Left lobe of liver (tissue), 2 donors: Measurements from ENCODE around the gene TRIM74. TPM values are rescaled to one million over a fixed set of nuclear protein-coding genes. Genes with fewer than 3 reads are reported as not detected.
"Not testable (repeated sequence)": the region's sequence is repeated elsewhere in the genome, so short reads cannot be mapped to it uniquely, and the experiment has no call there.

Experiments used
- ATAC-seq: fragments of 200-7000 bp; cut with Tn5 transposase; one replicate; pipeline ENCODE4 v1.9.1; 2020; ENCODE audit warnings: mild to moderate bottlenecking, moderate library complexity
- DNase-seq: peaks from one replicate; pipeline ENCODE4 v3.0.0-alpha.2; 2020; ENCODE audit warnings: low spot score
- total RNA-seq: library from RNA; stranded (reverse); gene quantifications from one replicate; pipeline ENCODE4 v1.2.1, GENCODE V29; 2021
- donor health status: DM: no; HTN: no; CAD: no; lungs with moderate emphysema.
- donor health status: DM: no; HTN: yes; CAD: no.

TRIM74 gene
- total RNA-seq, 1 donor from 2014 or later: 0.78 TPM

DNA sequence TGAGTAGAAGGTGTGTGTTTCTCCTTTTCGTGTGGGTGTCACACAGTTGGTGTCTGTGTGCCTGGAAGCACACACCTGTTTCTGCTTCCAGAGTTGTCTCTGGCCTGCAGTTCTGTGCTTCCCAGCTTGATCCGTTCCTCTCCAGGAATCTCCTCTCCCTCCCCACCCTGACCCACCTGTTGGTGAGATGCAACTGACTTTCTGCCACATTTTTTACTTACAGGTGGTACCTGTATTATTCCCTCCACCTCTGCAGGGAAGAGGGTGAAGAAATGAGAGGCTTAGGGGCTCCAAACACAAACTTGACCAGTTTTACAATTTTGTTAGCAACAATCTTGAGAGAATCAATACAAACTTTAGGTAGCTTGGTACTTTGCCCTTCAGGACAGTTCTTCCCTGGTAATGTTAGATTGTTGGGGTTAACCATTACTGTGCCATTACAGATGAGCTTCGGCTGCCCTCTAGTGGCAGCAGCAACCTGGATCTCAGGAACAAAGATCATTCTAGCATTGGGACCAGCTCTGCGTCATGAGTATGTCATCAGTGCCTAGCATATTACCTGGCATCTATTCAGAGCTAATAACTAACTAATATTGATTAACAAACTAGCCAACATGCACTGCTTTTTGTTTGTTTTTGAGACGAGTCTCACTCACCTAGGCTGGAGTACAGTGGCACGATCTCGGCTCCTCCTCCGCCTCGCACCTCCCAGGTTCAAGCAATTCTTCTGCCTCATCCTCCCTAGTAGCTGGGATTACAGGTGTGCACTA, 54.3 kb downstream of the TRIM74 start:
- DNase-seq (peak; percentile 86), ATAC-seq (peak; percentile 91)

DNA sequence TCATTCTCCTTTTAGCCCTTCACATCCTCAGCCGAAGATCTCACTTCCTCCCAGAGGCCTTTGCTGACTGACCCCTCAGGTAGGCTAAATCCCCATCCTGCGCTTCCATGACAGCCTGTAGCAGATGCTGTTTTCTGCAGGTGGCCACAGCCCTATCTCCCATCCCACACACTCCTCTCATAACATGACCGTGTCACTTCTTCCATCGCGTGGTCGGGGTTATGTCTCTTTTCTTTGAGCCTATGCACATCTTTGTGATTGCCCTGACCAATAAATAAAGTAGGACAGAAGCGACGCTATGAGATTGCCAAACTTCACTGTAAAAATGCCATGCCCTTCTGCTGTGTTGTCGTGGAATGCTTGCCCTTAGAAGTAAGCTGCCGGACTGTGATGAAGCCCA, 55.5 kb downstream of the TRIM74 start:
- not testable (repeated sequence) for DNase-seq, ATAC-seq

DNA sequence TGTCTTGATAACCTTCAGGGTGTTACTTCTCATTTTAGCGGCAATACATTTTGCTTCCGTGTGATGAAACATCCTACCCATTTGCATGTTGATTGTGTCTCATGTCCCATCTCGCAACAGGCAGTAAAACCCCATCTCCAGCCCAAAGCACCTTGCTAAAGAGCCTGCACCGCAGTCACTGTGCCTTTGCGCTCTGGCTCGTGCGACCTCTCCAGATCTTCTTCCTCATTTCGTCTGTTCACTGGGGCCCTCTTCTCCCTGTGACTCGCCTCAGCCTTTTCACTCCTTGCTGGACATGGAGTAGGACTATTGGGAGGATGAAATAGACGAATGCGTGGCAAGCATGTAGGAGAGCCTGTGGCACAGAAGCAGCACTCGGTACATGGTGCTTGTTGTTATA, 57.9 kb downstream of the TRIM74 start:
- ATAC-seq, DNase-seq: not testable (repeated sequence)

Other genes starting within 250 kb of the TRIM74 start
- 1.5 TPM for gene TYW1B, start 141.3 kb downstream of the TRIM74 start, total RNA-seq
- gene POM121, start 44.4 kb downstream of the TRIM74 start, total RNA-seq: 16.8 TPM
- not detected for gene SPDYE8, start 60.3 kb upstream of the TRIM74 start, total RNA-seq
- gene SPDYE11, start 88.4 kb upstream of the TRIM74 start, total RNA-seq: not detected
- not detected for gene SPDYE9, start 116.6 kb upstream of the TRIM74 start, total RNA-seq